WTC11 (cell line): Measurements from ENCODE around the gene MAP3K1.

ENCODE experiments used
- CREB1 ChIP-seq: sonication (generic); formaldehyde crosslinking; IDR thresholded peaks from 2 replicates; pipeline ENCODE4 v1.8.0; 2023; ENCODE audit warnings: mild to moderate bottlenecking, missing genetic modification reagents
- CTCF ChIP-seq: fragments of 200-600 bp; IDR thresholded peaks from 2 replicates; pipeline ENCODE4 v1.8.0; 2022; ENCODE audit warnings: antibody characterized with exemption
- FOXP4 ChIP-seq: sonication (generic); formaldehyde crosslinking; IDR thresholded peaks from 2 replicates; pipeline ENCODE4 v1.8.0; 2022; ENCODE audit warnings: mild to moderate bottlenecking, missing genetic modification reagents
- NR1H2 ChIP-seq: sonication (generic); formaldehyde crosslinking; IDR thresholded peaks from 2 replicates; pipeline ENCODE4 v1.9.0; 2021; ENCODE audit warnings: mild to moderate bottlenecking, moderate library complexity, missing genetic modification reagents
- TF ChIP-seq, protein P1 (sequence below): sonication (generic); formaldehyde crosslinking; conservative IDR thresholded peaks from 2 replicates; pipeline ENCODE4 v1.8.1; 2022; ENCODE audit warnings: mild to moderate bottlenecking, missing genetic modification reagents
- TF ChIP-seq, protein P2 (sequence below): sonication (generic); formaldehyde crosslinking; IDR thresholded peaks from 2 replicates; pipeline ENCODE4 v1.8.0; 2022; ENCODE audit warnings: mild to moderate bottlenecking, missing genetic modification reagents

- TF ChIP-seq CTCF (no peak), FOXP4 (CRISPR knock-in tag) (no peak), CREB1 (CRISPR knock-in tag) (no peak), NR1H2 (CRISPR knock-in tag) (no peak)
- TF ChIP-seq, protein P1, sequence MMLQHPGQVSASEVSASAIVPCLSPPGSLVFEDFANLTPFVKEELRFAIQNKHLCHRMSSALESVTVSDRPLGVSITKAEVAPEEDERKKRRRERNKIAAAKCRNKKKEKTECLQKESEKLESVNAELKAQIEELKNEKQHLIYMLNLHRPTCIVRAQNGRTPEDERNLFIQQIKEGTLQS (CRISPR knock-in tag), result no peak
- TF ChIP-seq, protein P2, sequence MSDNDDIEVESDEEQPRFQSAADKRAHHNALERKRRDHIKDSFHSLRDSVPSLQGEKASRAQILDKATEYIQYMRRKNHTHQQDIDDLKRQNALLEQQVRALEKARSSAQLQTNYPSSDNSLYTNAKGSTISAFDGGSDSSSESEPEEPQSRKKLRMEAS, result no peak
These were observed 23.2 kb downstream of the MAP3K1 start for GRCh38 chr5:56838409-56839039.
